ENCODE measurements around the gene CFAP65.
A peak's percentile ranks its signal among the peaks of the same experiment; 100 is the strongest.

The CFAP65 gene

DNA sequence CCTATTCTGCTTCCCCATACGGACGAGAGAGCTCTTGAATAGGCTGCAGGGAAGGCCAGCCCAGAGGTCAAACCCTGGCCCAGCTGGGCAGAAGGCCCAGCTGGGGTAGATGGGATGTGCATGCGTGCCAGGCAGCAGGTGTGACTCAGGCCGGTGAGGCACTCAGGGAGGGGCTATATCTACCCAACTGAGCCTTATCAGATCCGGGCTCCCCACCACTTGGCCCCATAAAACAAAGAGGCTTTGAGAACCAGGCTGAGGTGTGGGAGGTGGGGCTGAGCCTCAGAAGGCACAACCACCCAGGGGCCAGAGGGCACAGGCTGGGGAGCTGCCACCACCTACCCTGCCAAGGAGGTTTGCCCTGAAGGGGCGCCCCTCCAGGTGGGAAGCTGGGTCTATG lies 8.0 kb upstream of the CFAP65 start:
- H3K4me3 ChIP-seq (ENCODE audit: control insufficient read depth, low read depth, low read length), result no peak overlapping the region
- no peak for DNase-seq (ENCODE audit: low read depth)
- TF ChIP-seq, protein P1, sequence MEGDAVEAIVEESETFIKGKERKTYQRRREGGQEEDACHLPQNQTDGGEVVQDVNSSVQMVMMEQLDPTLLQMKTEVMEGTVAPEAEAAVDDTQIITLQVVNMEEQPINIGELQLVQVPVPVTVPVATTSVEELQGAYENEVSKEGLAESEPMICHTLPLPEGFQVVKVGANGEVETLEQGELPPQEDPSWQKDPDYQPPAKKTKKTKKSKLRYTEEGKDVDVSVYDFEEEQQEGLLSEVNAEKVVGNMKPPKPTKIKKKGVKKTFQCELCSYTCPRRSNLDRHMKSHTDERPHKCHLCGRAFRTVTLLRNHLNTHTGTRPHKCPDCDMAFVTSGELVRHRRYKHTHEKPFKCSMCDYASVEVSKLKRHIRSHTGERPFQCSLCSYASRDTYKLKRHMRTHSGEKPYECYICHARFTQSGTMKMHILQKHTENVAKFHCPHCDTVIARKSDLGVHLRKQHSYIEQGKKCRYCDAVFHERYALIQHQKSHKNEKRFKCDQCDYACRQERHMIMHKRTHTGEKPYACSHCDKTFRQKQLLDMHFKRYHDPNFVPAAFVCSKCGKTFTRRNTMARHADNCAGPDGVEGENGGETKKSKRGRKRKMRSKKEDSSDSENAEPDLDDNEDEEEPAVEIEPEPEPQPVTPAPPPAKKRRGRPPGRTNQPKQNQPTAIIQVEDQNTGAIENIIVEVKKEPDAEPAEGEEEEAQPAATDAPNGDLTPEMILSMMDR (conservative IDR thresholded peaks at IDR 0.05; ENCODE audit: control insufficient read depth, insufficient read depth, low read depth, low read length), result no peak

DNA sequence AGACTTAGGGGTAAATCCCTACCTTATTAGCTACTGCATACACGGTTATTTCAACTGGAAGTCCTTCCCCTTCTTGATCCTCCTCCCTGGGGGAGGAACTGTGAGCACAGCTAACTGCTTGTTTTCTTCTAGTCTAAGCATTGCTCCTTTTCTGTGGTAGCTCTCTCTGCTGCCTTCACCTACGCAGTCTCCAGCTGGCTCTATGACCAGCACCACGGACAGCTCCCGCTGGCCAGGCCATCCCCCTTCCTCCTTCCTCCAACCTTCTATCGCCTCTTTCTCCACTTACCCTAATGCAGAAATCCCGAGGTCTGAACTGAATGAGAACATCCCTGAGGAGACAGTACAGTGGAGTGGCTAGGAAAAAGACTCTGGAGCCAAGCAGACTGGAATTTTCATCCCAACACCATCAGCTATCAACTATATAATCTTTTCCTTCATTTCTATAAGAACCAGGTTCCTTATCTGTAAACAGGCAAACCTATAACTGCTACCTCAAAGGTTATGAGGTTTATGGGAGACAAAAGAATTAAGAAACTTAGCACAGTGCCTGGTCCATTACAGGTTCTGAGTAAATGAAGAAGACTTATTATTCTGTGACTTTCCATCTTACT lies 4.7 kb upstream of the CFAP65 start:
- DNase-seq (ENCODE audit: low read depth), result peak; percentile 31
- TF ChIP-seq, protein P1 (conservative IDR thresholded peaks at IDR 0.05; ENCODE audit: control insufficient read depth, insufficient read depth, low read depth, low read length), result no peak
- no peak overlapping the region for H3K4me3 ChIP-seq (ENCODE audit: control insufficient read depth, low read depth, low read length)

DNA sequence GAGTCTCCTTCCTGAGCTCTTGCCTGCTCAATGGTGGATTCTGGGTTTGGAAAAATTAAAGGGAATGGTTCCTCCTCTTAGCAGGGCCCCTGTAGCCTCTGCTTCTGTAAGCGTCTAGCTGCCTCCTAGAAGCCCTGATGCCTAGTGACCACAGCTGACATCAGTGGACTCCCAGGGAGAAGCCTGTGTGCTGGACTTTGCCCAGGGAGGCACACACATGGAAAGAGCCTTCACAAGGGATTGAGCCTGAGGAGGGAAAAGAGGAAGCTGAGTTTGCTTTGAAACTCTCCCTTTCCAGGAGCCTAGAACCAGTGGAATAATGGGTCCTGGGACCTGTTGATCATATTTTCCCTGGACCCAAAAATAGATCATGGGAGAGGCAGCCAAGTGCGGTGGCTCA lies 1.4 kb upstream of the CFAP65 start:
- TF ChIP-seq, protein P1 (conservative IDR thresholded peaks at IDR 0.05; ENCODE audit: control insufficient read depth, insufficient read depth, low read depth, low read length), result no peak
- DNase-seq (ENCODE audit: low read depth), result no peak
- no peak overlapping the region for H3K4me3 ChIP-seq (ENCODE audit: control insufficient read depth, low read depth, low read length)

DNA sequence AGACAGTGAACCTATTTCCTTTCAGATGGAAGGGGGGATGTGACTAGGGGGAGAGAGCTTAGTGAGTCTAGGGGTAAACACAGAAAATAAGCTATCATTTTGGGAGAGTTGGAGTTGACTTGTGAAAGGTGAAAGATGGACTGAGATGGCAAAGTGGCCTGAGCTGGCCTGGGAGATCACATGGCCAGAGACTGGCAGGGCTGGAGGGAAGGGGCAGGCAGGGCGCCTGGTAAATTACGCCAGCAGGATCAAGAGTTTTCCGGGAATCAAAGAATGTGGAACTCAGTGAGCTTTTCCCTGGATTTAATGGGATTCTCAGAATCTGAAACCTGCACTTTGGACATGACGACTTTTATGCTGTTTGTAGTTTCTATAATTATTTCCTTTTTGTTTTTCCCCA lies 841 bp upstream of the CFAP65 start:
- no peak for DNase-seq (ENCODE audit: low read depth)
- TF ChIP-seq, protein P1 (conservative IDR thresholded peaks at IDR 0.05; ENCODE audit: control insufficient read depth, insufficient read depth, low read depth, low read length), result no peak

DNA sequence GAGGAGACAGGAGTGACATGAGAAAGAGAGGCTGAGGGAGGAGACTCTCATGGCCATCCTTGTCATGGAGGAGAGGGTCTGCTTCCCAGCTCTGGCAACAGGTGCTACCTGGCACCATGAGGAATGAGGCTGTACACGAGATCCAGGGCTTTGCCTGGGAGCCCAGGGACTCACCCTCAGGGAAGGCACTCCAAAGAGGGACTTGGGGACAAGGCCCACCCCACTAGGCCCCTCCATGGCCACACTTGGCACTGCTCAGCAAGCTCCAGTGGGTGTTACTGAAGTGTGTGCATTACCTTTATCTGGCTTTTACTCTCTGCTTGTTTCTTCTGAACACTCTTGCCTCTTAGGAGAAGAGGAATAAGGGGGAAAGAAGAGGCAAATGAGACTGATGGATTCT lies 2.7 kb downstream of the CFAP65 start:
- TF ChIP-seq, protein P1 (conservative IDR thresholded peaks at IDR 0.05; ENCODE audit: control insufficient read depth, insufficient read depth, low read depth, low read length), result no peak
- no peak overlapping the region for H3K4me3 ChIP-seq (ENCODE audit: control insufficient read depth, low read depth, low read length)
- DNase-seq (ENCODE audit: low read depth), result no peak

More for the DNA sequence above, 841 bp upstream of the CFAP65 start:
- H3K4me3 ChIP-seq (ENCODE audit: control insufficient read depth, low read depth, low read length), result no peak overlapping the region

DNA sequence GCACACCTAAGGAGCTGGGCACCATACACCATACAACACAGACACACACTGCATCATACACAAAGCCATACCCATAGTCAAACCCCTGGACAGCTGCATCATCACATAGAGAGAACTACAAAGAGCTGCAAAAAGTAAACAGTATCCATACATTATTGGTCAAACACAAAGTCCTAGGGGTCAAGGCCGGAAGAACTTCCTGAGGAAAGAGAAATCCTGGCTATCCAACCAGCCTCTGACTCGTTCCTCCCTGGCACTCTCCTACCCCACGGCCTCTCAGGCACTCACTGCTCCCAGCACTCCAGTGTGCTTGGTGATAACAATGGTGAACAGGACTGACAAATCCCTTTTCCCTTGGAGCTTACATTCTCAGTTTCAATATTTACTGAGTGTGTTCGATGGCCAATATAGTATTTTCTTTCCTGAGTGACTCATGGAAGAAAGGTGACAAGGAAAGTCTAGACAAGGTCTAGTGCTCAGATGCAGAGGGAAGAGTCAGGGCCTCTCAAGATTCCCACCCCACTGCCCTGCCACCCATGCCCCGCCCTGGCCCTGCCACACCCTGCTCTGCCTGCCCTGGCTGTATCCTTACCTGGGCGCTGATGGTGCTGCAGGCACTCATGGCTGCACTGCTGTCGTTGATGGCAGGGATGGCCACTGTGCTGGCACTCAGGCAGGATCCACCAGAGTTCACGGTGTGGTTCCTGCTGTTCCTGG lies 3.4 kb downstream of the CFAP65 start:
- TF ChIP-seq, protein P1 (conservative IDR thresholded peaks at IDR 0.05; ENCODE audit: control insufficient read depth, insufficient read depth, low read depth, low read length), result no peak
- no peak for DNase-seq (ENCODE audit: low read depth)
- no peak overlapping the region for H3K4me3 ChIP-seq (ENCODE audit: control insufficient read depth, low read depth, low read length)
